Mesothelial cell of epicardium (in vitro differentiated cells): Measurements from ENCODE around the gene SUPT20HL2. TPM values are rescaled to one million over a fixed set of nuclear protein-coding genes. Genes with fewer than 3 reads are reported as not detected.
"Not testable (repeated sequence)": the region's sequence is repeated elsewhere in the genome, so short reads cannot be mapped to it uniquely, and the experiment has no call there.

ENCODE experiments used
- DNase-seq, 2 experiments: peaks; one replicate each; pipeline ENCODE4 v3.0.0; 2021; ENCODE audit warnings: low spot score in 2 of 2; ENCODE audit not compliant: unreplicated experiment in 2 of 2
- H3K27ac Mint-ChIP-seq: 2 replicates; pipeline ENCODE4 v1.8.0; 2021; ENCODE audit warnings: mixed read lengths
- H3K27me3 Mint-ChIP-seq: 2 replicates; pipeline ENCODE4 v1.8.0; 2021; ENCODE audit warnings: low read depth, mixed read lengths
- H3K36me3 Mint-ChIP-seq: 2 replicates; pipeline ENCODE4 v1.8.0; 2021; ENCODE audit warnings: mixed read lengths
- H3K4me1 Mint-ChIP-seq: 2 replicates; pipeline ENCODE4 v1.8.0; 2021; ENCODE audit warnings: mixed read lengths
- H3K4me3 Mint-ChIP-seq: 2 replicates; pipeline ENCODE4 v1.8.0; 2021; ENCODE audit warnings: mild to moderate bottlenecking, moderate library complexity, mixed read lengths
- H3K9me3 Mint-ChIP-seq: 2 replicates; pipeline ENCODE4 v1.8.0; 2021; ENCODE audit warnings: mixed read lengths
- total RNA-seq: library from RNA; stranded (reverse); gene quantifications from 3 replicates; pipeline ENCODE4 v1.2.1, GENCODE V29; 2021
- TF ChIP-seq, protein P1 (sequence below): fragments of 200-600 bp; sonication (generic); IDR thresholded peaks from one replicate; pipeline ENCODE4 v1.5.0; 2021; ENCODE audit warnings: antibody characterized with exemption; ENCODE audit not compliant: unreplicated experiment

SUPT20HL2 gene
- not detected in 3 replicates for total RNA-seq

DNA sequence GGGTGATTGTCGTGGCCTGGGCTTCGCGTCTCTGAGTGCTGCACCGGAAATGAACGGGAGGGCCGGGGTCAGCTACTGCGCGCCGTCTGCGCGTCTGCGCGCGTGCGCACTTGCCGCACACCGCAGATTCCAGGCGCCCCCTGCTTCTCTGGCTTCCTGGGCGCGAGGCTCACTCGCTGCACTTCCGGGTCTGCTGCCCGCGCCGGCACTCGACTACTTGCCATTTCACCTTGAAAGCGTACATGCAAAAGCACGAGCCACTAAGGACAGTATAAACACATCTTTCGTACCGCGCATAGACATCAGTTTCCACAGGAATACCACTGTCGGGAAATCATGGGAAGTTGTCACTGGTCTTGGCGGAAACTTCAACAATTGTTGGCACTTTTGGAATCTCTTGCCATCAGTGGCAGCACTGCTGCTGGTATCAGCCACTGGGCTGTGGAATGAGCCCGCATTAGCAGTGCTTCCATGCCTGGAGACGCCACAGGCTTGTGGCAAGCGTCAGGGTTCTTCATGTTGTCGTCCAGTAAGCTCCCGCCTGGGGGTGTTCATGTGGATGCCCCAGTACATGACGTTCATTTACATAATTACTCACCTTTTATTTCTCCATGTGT is at the start of gene SUPT20HL2:
Gene SUPT20HL2, minus strand, starts transcription at position 51 of the 617 bp plus-strand sequence. CDS start 754 bp downstream, outside the sequence.
- Mint-ChIP-seq H3K27ac (no peak within 1 kb of the TSS), H3K36me3 (no peaks in the 10 kb centered on the region), H3K4me3 (no peak within 1 kb of the TSS), H3K4me1 (peaks cover 10% of the 10 kb centered on the region), H3K9me3 (no peaks in the 10 kb centered on the region), H3K27me3 (no peaks in the 10 kb centered on the region)
- TF ChIP-seq, protein P1, sequence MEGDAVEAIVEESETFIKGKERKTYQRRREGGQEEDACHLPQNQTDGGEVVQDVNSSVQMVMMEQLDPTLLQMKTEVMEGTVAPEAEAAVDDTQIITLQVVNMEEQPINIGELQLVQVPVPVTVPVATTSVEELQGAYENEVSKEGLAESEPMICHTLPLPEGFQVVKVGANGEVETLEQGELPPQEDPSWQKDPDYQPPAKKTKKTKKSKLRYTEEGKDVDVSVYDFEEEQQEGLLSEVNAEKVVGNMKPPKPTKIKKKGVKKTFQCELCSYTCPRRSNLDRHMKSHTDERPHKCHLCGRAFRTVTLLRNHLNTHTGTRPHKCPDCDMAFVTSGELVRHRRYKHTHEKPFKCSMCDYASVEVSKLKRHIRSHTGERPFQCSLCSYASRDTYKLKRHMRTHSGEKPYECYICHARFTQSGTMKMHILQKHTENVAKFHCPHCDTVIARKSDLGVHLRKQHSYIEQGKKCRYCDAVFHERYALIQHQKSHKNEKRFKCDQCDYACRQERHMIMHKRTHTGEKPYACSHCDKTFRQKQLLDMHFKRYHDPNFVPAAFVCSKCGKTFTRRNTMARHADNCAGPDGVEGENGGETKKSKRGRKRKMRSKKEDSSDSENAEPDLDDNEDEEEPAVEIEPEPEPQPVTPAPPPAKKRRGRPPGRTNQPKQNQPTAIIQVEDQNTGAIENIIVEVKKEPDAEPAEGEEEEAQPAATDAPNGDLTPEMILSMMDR, result no peak
- no peak for DNase-seq

DNA sequence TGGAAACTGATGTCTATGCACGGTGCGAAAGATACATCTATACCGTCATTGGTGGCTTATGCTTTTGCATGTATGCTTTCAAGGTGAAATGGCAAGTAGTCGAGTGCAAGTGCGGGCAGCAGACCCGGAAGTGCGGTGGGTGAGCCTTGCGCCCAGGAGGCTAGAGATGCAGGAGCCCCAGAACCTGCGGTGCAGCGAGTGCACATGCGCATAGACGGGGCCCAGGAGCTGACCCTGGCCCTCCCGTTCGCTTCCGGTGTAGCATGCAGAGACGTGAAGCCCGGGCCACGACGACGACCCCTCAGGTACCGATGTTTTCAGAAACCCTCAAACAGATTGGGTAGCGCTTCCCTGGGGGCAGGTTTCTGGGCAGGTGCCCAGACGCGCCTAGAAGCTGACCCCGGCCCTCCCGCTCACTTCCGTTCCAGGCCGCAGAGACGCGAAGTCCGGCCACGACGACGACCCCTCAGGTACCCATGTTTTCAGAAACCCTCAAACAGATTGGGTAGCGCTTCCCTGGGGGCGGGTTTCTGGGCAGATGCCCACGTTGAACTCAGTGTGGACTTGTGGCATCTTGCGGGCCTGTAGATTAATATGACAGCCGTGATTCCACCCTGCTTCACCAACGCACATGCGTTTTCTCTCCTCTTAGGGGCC is 48.3 kb upstream of the SUPT20HL2 start:
- not testable (repeated sequence) for H3K36me3 Mint-ChIP-seq, H3K4me3 Mint-ChIP-seq, DNase-seq, H3K27ac Mint-ChIP-seq, H3K4me1 Mint-ChIP-seq, H3K27me3 Mint-ChIP-seq, H3K9me3 Mint-ChIP-seq

DNA sequence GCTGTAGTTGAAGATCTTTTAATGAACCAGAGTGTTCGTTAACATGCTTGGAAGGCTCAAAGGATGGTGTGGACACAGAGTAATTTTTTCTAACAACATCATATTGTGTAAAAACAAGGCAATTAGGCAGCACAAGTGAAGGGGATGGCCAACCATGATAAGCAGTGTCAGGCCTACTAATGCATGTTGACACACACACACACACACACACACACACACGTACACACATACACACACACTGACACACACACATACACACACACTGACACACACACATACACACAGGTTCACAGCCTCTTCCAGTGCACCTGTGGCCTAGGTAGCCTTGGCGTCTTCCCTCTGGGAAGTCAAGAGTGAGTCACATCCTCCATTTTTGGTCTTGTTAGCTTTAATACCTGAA is 46.4 kb upstream of the SUPT20HL2 start, which contains the start of gene SUPT20HL1:
Gene SUPT20HL1, plus strand, starts transcription at position 368 of the 400 bp plus-strand sequence. CDS start 2,122 bp downstream, outside the sequence.
- peaks cover 5% of the 10 kb centered on the region for H3K9me3 Mint-ChIP-seq
- H3K4me3 Mint-ChIP-seq, result no peak within 1 kb of the TSS
- no peaks in the 10 kb centered on the region for H3K36me3 Mint-ChIP-seq
- no peaks in the 10 kb centered on the region for H3K4me1 Mint-ChIP-seq
- peaks cover 1% of the 10 kb centered on the region for H3K27me3 Mint-ChIP-seq
- DNase-seq, result no peak
- no peak within 1 kb of the TSS for H3K27ac Mint-ChIP-seq
- TF ChIP-seq, protein P1, result no peak

DNA sequence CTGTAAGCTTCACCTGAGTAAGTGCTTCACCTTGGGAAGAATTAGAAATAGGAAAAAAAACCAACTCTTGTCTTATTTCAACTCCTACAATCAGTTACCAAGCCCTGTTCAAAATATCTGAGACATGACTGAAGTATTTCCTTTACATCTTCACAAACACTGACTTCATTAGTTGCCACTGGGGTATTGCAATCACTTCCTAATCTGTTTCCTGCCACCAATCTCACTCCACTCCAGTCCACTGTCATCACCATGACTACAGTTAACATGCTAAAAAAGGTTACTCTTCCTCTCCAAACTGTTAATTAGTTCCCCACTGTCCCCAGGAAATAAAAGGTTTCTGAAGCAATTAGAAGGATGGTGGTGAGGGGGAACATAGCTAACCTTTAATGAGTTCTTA is 43.2 kb upstream of the SUPT20HL2 start:
- Mint-ChIP-seq H3K27me3 (no peaks in the 10 kb centered on the region), H3K36me3 (no peaks in the 10 kb centered on the region), H3K4me1 (no peaks in the 10 kb centered on the region), H3K4me3 (no peak overlapping the region), H3K27ac (no peak overlapping the region), H3K9me3 (peaks cover 5% of the 10 kb centered on the region)
- DNase-seq, result no peak
- TF ChIP-seq, protein P1, result no peak

DNA sequence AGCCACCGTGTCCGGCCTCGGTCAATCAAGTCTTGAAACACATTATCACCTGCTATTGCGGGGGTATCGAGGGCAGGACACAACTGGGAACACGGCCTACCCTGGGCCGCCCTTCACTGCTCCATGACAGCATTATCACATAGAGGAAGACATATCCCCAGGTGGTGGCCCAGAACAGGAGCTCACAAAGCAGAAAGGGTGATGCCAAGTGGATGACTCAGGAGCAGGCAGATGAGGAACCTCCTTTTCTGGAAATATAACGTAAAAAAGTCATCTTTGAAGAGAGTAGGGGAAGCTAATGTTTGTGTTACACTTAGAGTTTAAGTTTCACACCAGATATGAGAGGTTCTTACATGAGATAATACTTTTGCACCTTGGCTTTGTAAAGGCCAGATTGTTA is 41.2 kb upstream of the SUPT20HL2 start:
- H3K4me3 Mint-ChIP-seq, result no peak overlapping the region
- no peaks in the 10 kb centered on the region for H3K27me3 Mint-ChIP-seq
- TF ChIP-seq, protein P1, result no peak
- H3K36me3 Mint-ChIP-seq, result no peaks in the 10 kb centered on the region
- no peaks in the 10 kb centered on the region for H3K4me1 Mint-ChIP-seq
- peaks cover 5% of the 10 kb centered on the region for H3K9me3 Mint-ChIP-seq
- no peak overlapping the region for H3K27ac Mint-ChIP-seq
- no peak for DNase-seq

DNA sequence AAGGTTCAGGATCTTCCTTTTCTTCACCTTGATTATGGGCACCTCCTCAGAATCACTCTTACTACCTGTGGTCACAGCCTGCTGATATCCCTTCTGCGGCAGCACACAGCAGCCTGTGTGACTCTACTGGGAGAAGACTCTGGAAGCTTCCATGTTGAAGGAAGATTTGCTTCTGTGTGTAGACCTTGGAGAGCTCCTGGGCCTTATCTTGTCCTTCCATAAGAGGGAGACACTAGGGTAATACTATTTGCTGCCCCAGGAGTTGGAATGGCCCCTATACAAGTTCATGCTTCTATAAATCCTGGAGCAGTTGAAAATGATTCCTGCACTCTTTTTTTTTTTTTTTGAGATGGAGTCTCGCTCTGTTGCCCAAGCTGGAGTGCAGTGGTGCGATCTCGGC is 36.3 kb upstream of the SUPT20HL2 start:
- Mint-ChIP-seq H3K36me3 (no peaks in the 10 kb centered on the region), H3K9me3 (no peaks in the 10 kb centered on the region), H3K4me1 (peaks cover 19% of the 10 kb centered on the region), H3K27me3 (no peaks in the 10 kb centered on the region), H3K4me3 (no peak overlapping the region), H3K27ac (no peak overlapping the region)
- TF ChIP-seq, protein P1, result no peak
- no peak for DNase-seq
